MV-4-11 (cell line): Measurements from ENCODE around the gene MRPL20.
A peak's percentile ranks its signal among the peaks of the same experiment; 100 is the strongest.
"Not testable (repeated sequence)": the region's sequence is repeated elsewhere in the genome, so short reads cannot be mapped to it uniquely, and the experiment has no call there.

ENCODE experiments used
- DNase-seq: peaks from one replicate; lab custom pipeline; 2025; lab: John Stamatoyannopoulos, UW

Gene MRPL20

GRCh38 chr1:1385339-1385738 lies 21.8 kb downstream of the MRPL20 start:
- DNase-seq, result not testable (repeated sequence)

DNA sequence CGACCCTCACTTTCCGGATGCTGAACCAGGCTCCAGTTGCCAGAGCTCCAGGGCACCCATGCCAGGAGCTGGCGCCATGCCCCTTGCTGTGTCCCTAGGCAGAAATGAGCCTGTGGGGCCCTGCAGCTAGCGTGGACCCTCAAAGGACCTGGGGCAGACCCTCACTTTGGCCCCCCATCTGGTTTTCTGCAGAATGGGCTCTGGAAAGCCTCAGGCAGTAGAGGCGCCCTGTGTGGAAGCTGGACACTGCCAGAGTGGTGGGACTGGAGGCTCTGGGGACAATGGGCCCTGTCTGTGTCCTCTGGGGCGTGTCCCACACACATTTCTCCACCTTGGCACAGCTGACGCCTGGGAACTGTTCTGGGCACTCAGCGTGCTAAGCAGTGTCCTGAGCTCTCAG lies 25.8 kb downstream of the MRPL20 start:
- DNase-seq, result no peak

- DNase-seq, result no peak
Observed at GRCh38 chr1:1380860-1381259, 26.2 kb downstream of the MRPL20 start.

GRCh38 chr1:1377540-1378205 lies 29.4 kb downstream of the MRPL20 start:
- DNase-seq, result no peak

GRCh38 chr1:1376551-1377226 lies 30.4 kb downstream of the MRPL20 start:
- no peak for DNase-seq

DNA sequence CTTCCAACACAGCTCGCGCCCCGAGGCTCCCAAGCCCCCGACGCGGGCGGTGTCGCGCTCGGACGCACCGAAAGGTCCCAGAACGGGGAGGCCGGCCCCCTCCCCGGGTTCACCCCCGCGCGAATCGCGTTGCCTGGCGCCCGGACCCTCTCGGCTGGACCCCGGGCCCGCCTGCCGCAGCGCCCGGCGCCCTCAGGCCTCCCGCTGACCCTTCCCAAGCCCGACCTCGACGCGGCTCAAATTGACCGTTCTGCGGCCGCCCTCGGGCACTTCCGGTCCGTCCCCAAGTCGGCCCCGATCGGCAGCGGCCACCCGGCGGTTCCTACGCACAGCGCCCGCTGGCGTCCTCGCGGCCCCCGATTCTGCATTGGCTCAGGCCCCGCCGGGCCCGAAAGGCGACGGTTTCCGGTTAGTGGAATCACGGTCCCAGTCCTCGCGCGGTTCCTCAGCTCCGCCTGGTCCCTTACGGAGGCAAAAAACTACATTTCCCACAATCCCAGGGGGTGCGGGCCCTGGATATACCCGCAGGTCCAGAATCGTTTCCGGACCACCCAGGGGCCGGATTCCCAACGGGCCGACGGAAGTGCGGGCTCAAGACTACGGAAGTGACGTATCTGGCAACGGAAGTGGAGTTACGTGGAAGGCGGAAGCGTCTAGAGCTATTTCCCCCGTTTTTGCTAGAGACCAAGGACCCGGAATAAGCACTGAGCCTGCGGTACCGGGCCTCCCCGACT lies 32.0 kb downstream of the MRPL20 start, which contains the start of gene AURKAIP1:
Gene AURKAIP1, minus strand, starts transcription at position 279 of the 734 bp plus-strand sequence. CDS start 451 bp downstream, outside the sequence.
- peak; percentile 100 for DNase-seq

DNA sequence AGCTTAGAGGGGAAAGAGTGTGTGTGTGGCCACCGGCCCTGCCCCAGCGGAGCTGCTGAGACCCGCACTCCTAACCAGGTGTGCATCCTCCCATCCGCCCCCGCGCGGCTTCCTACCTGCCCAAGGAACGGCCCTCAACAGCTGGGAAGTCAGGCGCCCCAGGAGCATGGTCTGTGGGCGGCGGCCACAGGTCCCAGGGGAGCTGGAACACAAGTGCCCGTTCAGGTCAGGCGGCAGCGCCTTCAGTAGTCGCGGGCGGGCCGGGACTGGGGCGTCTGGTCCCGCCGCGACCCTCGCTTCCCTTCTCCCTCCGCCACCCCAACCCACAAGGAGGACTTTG lies 32.5 kb downstream of the MRPL20 start:
- no peak for DNase-seq

DNA sequence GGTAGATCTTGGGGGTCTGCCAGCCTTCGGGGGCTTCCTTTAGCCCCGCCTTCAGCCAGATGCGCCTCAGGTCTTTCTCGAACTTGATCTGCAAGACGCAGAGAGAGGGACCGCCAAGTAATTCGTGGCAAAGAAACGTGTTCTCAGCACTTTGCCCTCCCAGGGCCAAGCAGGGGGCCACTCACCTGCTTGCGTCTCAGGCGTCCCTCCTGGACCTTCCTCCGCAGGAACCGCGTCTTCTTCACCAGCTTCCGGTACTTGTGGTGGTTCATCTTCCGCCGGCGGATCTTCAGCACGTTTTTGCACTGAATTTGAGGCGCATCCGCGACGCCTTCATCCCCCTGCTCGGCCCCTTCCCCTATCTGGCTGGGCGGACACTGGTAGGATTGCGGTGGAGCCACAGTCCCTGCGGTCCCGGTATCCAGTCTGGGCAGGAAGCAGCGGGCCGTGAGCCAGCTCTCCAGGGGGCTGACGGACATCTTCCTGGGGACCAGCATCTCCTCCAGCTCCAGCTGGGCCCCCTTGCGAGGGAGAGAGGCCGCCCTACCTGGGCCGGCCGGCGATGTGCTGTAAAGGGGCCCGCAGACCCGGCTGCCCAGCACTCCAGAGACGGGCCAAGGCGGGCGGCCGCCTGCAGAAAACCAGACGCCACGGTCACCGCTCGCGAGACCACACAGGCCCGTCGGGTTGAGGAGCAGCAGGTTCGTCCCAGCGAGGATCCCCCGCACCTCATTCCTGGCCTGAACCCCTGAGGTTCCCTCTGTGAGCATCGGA lies 33.1 kb downstream of the MRPL20 start:
- no peak for DNase-seq

DNA sequence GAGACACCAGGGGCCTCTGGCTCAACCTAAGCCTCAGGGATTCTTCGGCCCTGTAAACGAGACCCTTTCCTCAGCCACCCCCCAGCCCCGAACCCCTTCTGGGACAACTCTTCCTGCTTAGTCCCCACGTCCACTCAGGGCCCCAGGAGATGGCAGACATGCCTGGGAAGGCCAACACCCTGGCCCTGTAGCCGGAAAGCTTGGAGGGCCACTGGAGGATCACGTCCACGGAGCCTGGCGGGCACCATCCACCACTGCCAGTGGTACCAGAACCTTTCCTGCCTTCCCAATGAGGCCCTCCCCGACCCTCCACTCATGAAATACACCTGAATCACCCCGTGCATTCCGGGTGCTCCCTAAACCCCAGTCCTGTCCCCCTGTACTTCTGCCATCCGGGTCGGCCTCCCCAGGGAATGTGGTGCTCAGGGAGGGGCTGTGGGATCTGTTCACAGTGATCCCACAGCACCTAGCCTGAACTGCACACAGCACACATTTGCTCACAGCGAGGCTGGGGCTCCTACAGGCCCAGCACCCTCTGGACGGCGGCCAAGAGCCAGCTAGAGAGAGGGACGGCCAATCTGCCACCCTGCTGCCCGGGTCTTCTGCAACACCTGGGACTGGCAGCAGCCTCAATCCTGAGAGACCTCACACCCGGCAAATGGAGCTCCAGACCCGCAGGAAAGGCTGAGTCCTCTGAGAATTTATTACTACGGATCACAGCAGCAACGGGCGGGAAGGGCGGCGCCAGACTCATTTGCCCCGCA lies 33.9 kb downstream of the MRPL20 start:
- no peak for DNase-seq

GRCh38 chr1:1371746-1372711 lies 35.1 kb downstream of the MRPL20 start:
- peak; percentile 64 for DNase-seq

- DNase-seq, result peak; percentile 96
Observed at GRCh38 chr1:1371364-1371745, 35.7 kb downstream of the MRPL20 start.

DNA sequence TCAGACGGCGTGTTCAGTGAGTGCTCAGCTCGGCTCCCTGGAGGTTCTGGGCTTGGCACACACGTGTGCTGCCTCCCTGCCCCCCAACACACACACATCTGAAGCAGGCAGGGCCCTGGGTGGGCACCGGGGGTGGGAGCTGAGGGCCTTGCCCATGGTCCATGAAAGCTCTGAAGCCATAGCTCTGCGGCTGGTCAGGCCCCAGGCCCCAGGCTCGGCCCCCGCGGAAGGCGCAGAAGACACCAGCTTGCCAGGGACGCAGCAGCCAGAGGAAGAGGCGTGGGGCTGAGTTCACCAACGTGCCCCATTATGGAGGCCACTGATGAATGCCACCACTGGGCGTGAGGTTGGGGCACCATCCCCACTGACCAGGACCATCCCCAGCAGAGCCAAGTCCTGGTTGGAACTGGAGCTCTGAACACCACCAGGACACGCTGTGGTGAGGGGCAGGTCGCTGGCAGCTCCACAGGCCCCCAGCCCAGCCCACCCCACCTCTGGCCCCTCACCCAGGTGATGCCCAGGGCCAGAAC lies 36.3 kb downstream of the MRPL20 start:
- no peak for DNase-seq

GRCh38 chr1:1370094-1370493 lies 37.0 kb downstream of the MRPL20 start:
- DNase-seq, result not testable (repeated sequence)

- DNase-seq, result no peak
Observed at GRCh38 chr1:1367315-1367714, 39.8 kb downstream of the MRPL20 start.

- DNase-seq, result no peak
Observed at GRCh38 chr1:1366699-1367066, 40.4 kb downstream of the MRPL20 start.

DNA sequence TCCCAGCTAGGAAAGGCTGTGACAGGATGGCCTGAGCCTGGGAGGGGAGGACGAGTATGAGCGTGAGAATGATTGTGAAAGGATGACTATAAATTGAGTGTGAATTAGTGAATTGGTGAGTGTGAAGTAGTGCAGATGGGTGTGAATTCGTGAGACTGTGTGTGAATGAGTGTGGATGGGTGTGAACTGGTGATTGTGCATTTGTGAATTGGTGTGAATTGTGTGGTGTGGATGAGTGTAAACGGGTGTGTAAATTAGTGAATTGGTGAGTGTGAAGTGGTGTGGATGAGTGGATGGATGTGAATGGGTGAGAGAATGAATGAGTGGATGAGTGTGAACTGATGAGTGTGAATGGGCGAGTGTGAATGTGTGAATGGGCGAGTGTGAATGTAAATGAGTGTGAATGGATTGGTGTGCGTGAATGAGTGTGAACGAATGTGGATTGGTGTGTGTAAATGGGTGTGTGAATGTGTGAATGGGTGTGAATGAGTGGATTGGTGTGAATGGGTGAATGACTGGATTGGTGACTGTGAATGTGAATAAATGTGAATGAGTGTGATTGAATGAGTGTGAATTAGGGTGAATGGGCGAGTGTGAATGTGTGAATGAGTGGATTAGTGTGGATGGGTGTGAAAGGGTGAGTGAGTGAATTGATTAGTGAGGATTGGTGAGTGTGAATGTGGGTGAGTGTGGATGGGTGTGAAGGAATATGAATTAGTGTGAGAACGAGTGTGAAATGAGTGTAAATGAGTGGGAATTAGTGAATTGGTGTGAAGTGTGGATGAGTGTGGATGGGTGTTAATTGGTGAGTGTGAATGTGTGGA lies 41.0 kb downstream of the MRPL20 start:
- DNase-seq, result no peak

GRCh38 chr1:1364266-1364665 lies 42.8 kb downstream of the MRPL20 start:
- DNase-seq, result no peak

- no peak for DNase-seq
Observed at GRCh38 chr1:1361982-1362423, 45.1 kb downstream of the MRPL20 start.
